ENCODE results near the gene CDH8.

GRCh38 chr16:62035115-62036092 is 834 bp downstream of the CDH8 start:
- TF ChIP-seq CTCF (IDR thresholded peaks at IDR 0.05) (no peak), POLR2A (IDR thresholded peaks at IDR 0.05) (no peak)

All from thyroid gland (tissue), 4 donors.